Neural cell (in vitro differentiated cells): ENCODE data around the gene FAM163A.

ENCODE experiments used
- CTCF ChIP-seq: fragments of 450-650 bp; IDR thresholded peaks from 2 replicates; pipeline ENCODE4 v1.5.1; 2014; ENCODE audit warnings: antibody characterized with exemption, mild to moderate bottlenecking, moderate library complexity; ENCODE audit not compliant: poor library complexity, severe bottlenecking
- EP300 ChIP-seq: fragments of 450-650 bp; conservative IDR thresholded peaks from 2 replicates; pipeline ENCODE4 v1.6.1; 2014; ENCODE audit warnings: antibody characterized with exemption, mild to moderate bottlenecking, moderate library complexity; ENCODE audit not compliant: poor library complexity, severe bottlenecking
- EZH2 ChIP-seq: fragments of 200-600, 300-800 bp; shearing (Covaris generic), sonication (generic); IDR thresholded peaks from 2 replicates; pipeline ENCODE4 v1.6.1; 2014; ENCODE audit warnings: antibody characterized with exemption, low read length, borderline replicate concordance, mild to moderate bottlenecking; ENCODE audit not compliant: insufficient read depth, poor library complexity, severe bottlenecking
- POLR2AphosphoS5 ChIP-seq: IDR thresholded peaks from 2 replicates; pipeline ENCODE4 v1.6.1; 2012
- RAD21 ChIP-seq: fragments of 450-650 bp; conservative IDR thresholded peaks from 2 replicates; pipeline ENCODE4 v1.6.1; 2014; ENCODE audit warnings: antibody characterized with exemption, mild to moderate bottlenecking, moderate library complexity
- REST ChIP-seq: IDR thresholded peaks from 2 replicates; pipeline ENCODE4 v1.6.1; 2012; ENCODE audit warnings: borderline replicate concordance
- SMC3 ChIP-seq: fragments of 450-650 bp; conservative IDR thresholded peaks from 2 replicates; pipeline ENCODE4 v1.6.1; 2014; ENCODE audit warnings: antibody characterized with exemption, mild to moderate bottlenecking, moderate library complexity; ENCODE audit not compliant: poor library complexity
- TAF1 ChIP-seq: IDR thresholded peaks from 2 replicates; pipeline ENCODE4 v1.6.1; 2012; ENCODE audit warnings: low read depth

- TF ChIP-seq EP300: no peak
- TF ChIP-seq CTCF: no peak
- TF ChIP-seq REST: no peak
- no peak for TF ChIP-seq POLR2AphosphoS5
- no peak for TF ChIP-seq TAF1
- TF ChIP-seq RAD21: no peak
- no peak for TF ChIP-seq EZH2
- TF ChIP-seq SMC3: no peak
Measured at GRCh38 chr1:179744401-179745130, 1.5 kb downstream of the FAM163A start.
